GM12872 (cell line): ENCODE measurements around the gene SCRN2.

Experiments used
- CTCF ChIP-seq: IDR thresholded peaks from 3 replicates; pipeline ENCODE4 v1.5.1; 2011; ENCODE audit warnings: low read depth, mild to moderate bottlenecking, low read length, moderate library complexity; ENCODE audit not compliant: insufficient read depth

The SCRN2 gene

GRCh38 chr17:47800686-47801085 lies 40.4 kb downstream of the SCRN2 start:
- TF ChIP-seq CTCF, result no peak

GRCh38 chr17:47797797-47798196 lies 43.3 kb downstream of the SCRN2 start:
- no peak for TF ChIP-seq CTCF

- TF ChIP-seq CTCF, result no peak
These were observed 48.1 kb downstream of the SCRN2 start for GRCh38 chr17:47792979-47793378.

- TF ChIP-seq CTCF, result no peak
These were observed 48.6 kb downstream of the SCRN2 start for GRCh38 chr17:47792457-47792856.

- TF ChIP-seq CTCF, result no peak
These were observed 50.0 kb downstream of the SCRN2 start for GRCh38 chr17:47791025-47791424.

- TF ChIP-seq CTCF, result peak; percentile 50; the same call in 2 of the 3 replicates
These were observed 51.2 kb downstream of the SCRN2 start for GRCh38 chr17:47789611-47790561.
